Measurements from ENCODE around the gene IQCF6.

Gene IQCF6

GRCh38 chr3:51739110-51739509 lies 39.9 kb downstream of the IQCF6 start:
- H3K27ac ChIP-seq: no peak overlapping the region
- no peak for TF ChIP-seq CTCF (IDR thresholded peaks at IDR 0.05)
- no peak for TF ChIP-seq ZFX (IDR thresholded peaks at IDR 0.05; ENCODE audit: borderline replicate concordance)

- TF ChIP-seq ZFX (IDR thresholded peaks at IDR 0.05; ENCODE audit: borderline replicate concordance) (no peak), CTCF (IDR thresholded peaks at IDR 0.05) (no peak)
- no peak overlapping the region for H3K27ac ChIP-seq
These were observed 43.1 kb downstream of the IQCF6 start for GRCh38 chr3:51735950-51736349.

- no peak overlapping the region for H3K27ac ChIP-seq
- no peak for TF ChIP-seq ZFX (IDR thresholded peaks at IDR 0.05; ENCODE audit: borderline replicate concordance)
- TF ChIP-seq CTCF (IDR thresholded peaks at IDR 0.05): no peak
These were observed 44.0 kb downstream of the IQCF6 start for GRCh38 chr3:51735039-51735438.

GRCh38 chr3:51734572-51734907 lies 44.5 kb downstream of the IQCF6 start:
- no peak overlapping the region for H3K27ac ChIP-seq
- TF ChIP-seq ZFX (IDR thresholded peaks at IDR 0.05; ENCODE audit: borderline replicate concordance) (no peak), CTCF (IDR thresholded peaks at IDR 0.05) (no peak)

GRCh38 chr3:51733859-51734571 lies 45.0 kb downstream of the IQCF6 start:
- TF ChIP-seq ZFX (IDR thresholded peaks at IDR 0.05; ENCODE audit: borderline replicate concordance): no peak
- TF ChIP-seq CTCF (IDR thresholded peaks at IDR 0.05): no peak
- H3K27ac ChIP-seq: no peak overlapping the region

GRCh38 chr3:51729042-51729633 lies 49.9 kb downstream of the IQCF6 start:
- H3K27ac ChIP-seq: no peak overlapping the region
- TF ChIP-seq CTCF (IDR thresholded peaks at IDR 0.05): no peak
- TF ChIP-seq ZFX (IDR thresholded peaks at IDR 0.05; ENCODE audit: borderline replicate concordance): no peak
